Stimulated activated CD8-positive, alpha-beta memory T cell treated with anti-CD3 and anti-CD28 coated beads, Interleukin-4, amount 100 ng/mL, for 1 hour (primary cell): ENCODE data around the gene MLC1.

Experiments
- DNase-seq, 2 donors: peaks; one replicate each; pipeline ENCODE4 v3.0.0-alpha.2; 2020; ENCODE audit warnings: low read depth in 2 of 2, low spot score in 1 of 2

MLC1 gene

GRCh38 chr22:50085211-50085972, at the start of gene MLC1:
MLC1 (minus strand) TSS chr22:50085426; CDS start chr22:50084902, 524 bp downstream.
- peak in 1 of 2 donors; percentile 3 for DNase-seq

- no peak for DNase-seq
Measured at GRCh38 chr22:50134481-50134880, 49.3 kb upstream of the MLC1 start.

GRCh38 chr22:50131894-50132293, 46.7 kb upstream of the MLC1 start:
- DNase-seq = no peak

- no peak for DNase-seq
Measured at GRCh38 chr22:50129121-50129736, 44.0 kb upstream of the MLC1 start.

GRCh38 chr22:50125029-50125428, 39.8 kb upstream of the MLC1 start:
- no peak for DNase-seq

GRCh38 chr22:50123119-50123518, 37.9 kb upstream of the MLC1 start:
- no peak for DNase-seq

- DNase-seq = no peak
Measured at GRCh38 chr22:50121202-50121740, 36.0 kb upstream of the MLC1 start.

- DNase-seq = no peak
Measured at GRCh38 chr22:50119768-50120251, 34.6 kb upstream of the MLC1 start.

- no peak for DNase-seq
Measured at GRCh38 chr22:50119169-50119767, 34.0 kb upstream of the MLC1 start.

GRCh38 chr22:50118557-50119168, 33.4 kb upstream of the MLC1 start:
- DNase-seq = no peak

- no peak for DNase-seq
Measured at GRCh38 chr22:50118129-50118528, 32.9 kb upstream of the MLC1 start.

GRCh38 chr22:50117168-50117762, 32.0 kb upstream of the MLC1 start:
- no peak for DNase-seq

- no peak for DNase-seq
Measured at GRCh38 chr22:50115693-50116092, 30.5 kb upstream of the MLC1 start.

GRCh38 chr22:50114221-50115021, 29.2 kb upstream of the MLC1 start:
- DNase-seq = no peak

- DNase-seq = no peak
Measured at GRCh38 chr22:50112151-50113118, 27.2 kb upstream of the MLC1 start.

GRCh38 chr22:50111056-50111455, 25.8 kb upstream of the MLC1 start:
- no peak for DNase-seq

GRCh38 chr22:50107529-50107928, 22.3 kb upstream of the MLC1 start:
- DNase-seq = no peak

- no peak for DNase-seq
Measured at GRCh38 chr22:50105208-50106100, 20.2 kb upstream of the MLC1 start.
